Measurements from ENCODE around the gene SINHCAF. TPM values are rescaled to one million over a fixed set of nuclear protein-coding genes. Genes with fewer than 3 reads are reported as not detected.

The SINHCAF gene
- total RNA-seq, 1 donor from 2014 or later = 115 TPM

GRCh38 chr12:31303466-31303865 is 22.5 kb downstream of the SINHCAF start:
- no peak overlapping the region for H3K27ac ChIP-seq (ENCODE audit: low read depth, low read length)
- H3K4me3 Mint-ChIP-seq (ENCODE audit: unreplicated experiment) = no peak overlapping the region
- H3K27me3 ChIP-seq (ENCODE audit: insufficient read depth, low read length) = no peaks in the 10 kb centered on the region
- peaks cover 8% of the 10 kb centered on the region for H3K36me3 Mint-ChIP-seq (ENCODE audit: low read depth, unreplicated experiment)
- TF ChIP-seq CTCF (IDR thresholded peaks at IDR 0.05; ENCODE audit: insufficient read depth, low read depth, low read length) (no peak), EZH2 (IDR thresholded peaks at IDR 0.05; ENCODE audit: insufficient read depth, low read length) (no peak)
- H3K9me3 ChIP-seq (ENCODE audit: insufficient read depth, low read depth, low read length) = no peaks in the 10 kb centered on the region
- peaks cover 98% of the 10 kb centered on the region for H3K79me2 ChIP-seq (ENCODE audit: insufficient read depth, low read length)
- no peak overlapping the region for H3K27ac Mint-ChIP-seq (ENCODE audit: unreplicated experiment)
- H2AFZ ChIP-seq (ENCODE audit: low read depth, low read length) = no peak overlapping the region
- FAIRE-seq (no peak), DNase-seq (ENCODE audit: low read depth) (no peak)
- peaks cover 18% of the 10 kb centered on the region for H3K4me1 Mint-ChIP-seq (ENCODE audit: low read depth, unreplicated experiment)
- peaks cover 24% of the 10 kb centered on the region for H3K36me3 ChIP-seq (ENCODE audit: insufficient read depth, low read length)
- H4K20me1 ChIP-seq (ENCODE audit: insufficient read depth, low read length) = peaks cover 88% of the 10 kb centered on the region
- no peaks in the 10 kb centered on the region for H3K9me3 Mint-ChIP-seq (ENCODE audit: unreplicated experiment)
- H3K9ac ChIP-seq (ENCODE audit: low read length) = no peak overlapping the region
- no peaks in the 10 kb centered on the region for H3K27me3 Mint-ChIP-seq (ENCODE audit: low read depth, unreplicated experiment)
- no peak overlapping the region for H3K4me3 ChIP-seq (ENCODE audit: insufficient read depth, low read depth, low read length)
- no peaks in the 10 kb centered on the region for H3K4me1 ChIP-seq (ENCODE audit: insufficient read depth, low read length)
- no peak overlapping the region for H3K4me2 ChIP-seq (ENCODE audit: low read length)

GRCh38 chr12:31301311-31301710 is 24.6 kb downstream of the SINHCAF start:
- Histone ChIP-seq H3K36me3 (ENCODE audit: insufficient read depth, low read length) (peaks cover 24% of the 10 kb centered on the region), H3K4me3 (ENCODE audit: insufficient read depth, low read depth, low read length) (no peak overlapping the region), H3K79me2 (ENCODE audit: insufficient read depth, low read length) (peaks cover 95% of the 10 kb centered on the region), H3K9ac (ENCODE audit: low read length) (no peak overlapping the region), H3K4me1 (ENCODE audit: insufficient read depth, low read length) (no peaks in the 10 kb centered on the region), H3K4me2 (ENCODE audit: low read length) (no peak overlapping the region), H3K27me3 (ENCODE audit: insufficient read depth, low read length) (no peaks in the 10 kb centered on the region), H3K27ac (ENCODE audit: low read depth, low read length) (no peak overlapping the region), H3K9me3 (ENCODE audit: insufficient read depth, low read depth, low read length) (no peaks in the 10 kb centered on the region), H2AFZ (ENCODE audit: low read depth, low read length) (no peak overlapping the region), H4K20me1 (ENCODE audit: insufficient read depth, low read length) (peaks cover 77% of the 10 kb centered on the region)
- no peak overlapping the region for H3K4me3 Mint-ChIP-seq (ENCODE audit: unreplicated experiment)
- no peaks in the 10 kb centered on the region for H3K9me3 Mint-ChIP-seq (ENCODE audit: unreplicated experiment)
- FAIRE-seq (no peak), DNase-seq (ENCODE audit: low read depth) (no peak)
- TF ChIP-seq CTCF (IDR thresholded peaks at IDR 0.05; ENCODE audit: insufficient read depth, low read depth, low read length) (no peak), EZH2 (IDR thresholded peaks at IDR 0.05; ENCODE audit: insufficient read depth, low read length) (no peak)
- no peak overlapping the region for H3K27ac Mint-ChIP-seq (ENCODE audit: unreplicated experiment)
- H3K36me3 Mint-ChIP-seq (ENCODE audit: low read depth, unreplicated experiment) = peaks cover 9% of the 10 kb centered on the region
- peaks cover 12% of the 10 kb centered on the region for H3K4me1 Mint-ChIP-seq (ENCODE audit: low read depth, unreplicated experiment)
- no peaks in the 10 kb centered on the region for H3K27me3 Mint-ChIP-seq (ENCODE audit: low read depth, unreplicated experiment)

- FAIRE-seq (no peak), DNase-seq (ENCODE audit: low read depth) (no peak)
- peaks cover 9% of the 10 kb centered on the region for H3K36me3 Mint-ChIP-seq (ENCODE audit: low read depth, unreplicated experiment)
- Histone ChIP-seq H3K27me3 (ENCODE audit: insufficient read depth, low read length) (no peaks in the 10 kb centered on the region), H3K9me3 (ENCODE audit: insufficient read depth, low read depth, low read length) (no peaks in the 10 kb centered on the region), H3K79me2 (ENCODE audit: insufficient read depth, low read length) (peaks cover 93% of the 10 kb centered on the region), H3K36me3 (ENCODE audit: insufficient read depth, low read length) (peaks cover 24% of the 10 kb centered on the region), H3K4me2 (ENCODE audit: low read length) (no peak overlapping the region), H3K4me3 (ENCODE audit: insufficient read depth, low read depth, low read length) (no peak overlapping the region), H4K20me1 (ENCODE audit: insufficient read depth, low read length) (peaks cover 72% of the 10 kb centered on the region), H3K9ac (ENCODE audit: low read length) (no peak overlapping the region), H2AFZ (ENCODE audit: low read depth, low read length) (no peak overlapping the region), H3K4me1 (ENCODE audit: insufficient read depth, low read length) (no peaks in the 10 kb centered on the region), H3K27ac (ENCODE audit: low read depth, low read length) (no peak overlapping the region)
- no peak overlapping the region for H3K27ac Mint-ChIP-seq (ENCODE audit: unreplicated experiment)
- H3K4me1 Mint-ChIP-seq (ENCODE audit: low read depth, unreplicated experiment) = peaks cover 11% of the 10 kb centered on the region
- no peaks in the 10 kb centered on the region for H3K9me3 Mint-ChIP-seq (ENCODE audit: unreplicated experiment)
- no peaks in the 10 kb centered on the region for H3K27me3 Mint-ChIP-seq (ENCODE audit: low read depth, unreplicated experiment)
- H3K4me3 Mint-ChIP-seq (ENCODE audit: unreplicated experiment) = no peak overlapping the region
- TF ChIP-seq CTCF (IDR thresholded peaks at IDR 0.05; ENCODE audit: insufficient read depth, low read depth, low read length) (no peak), EZH2 (IDR thresholded peaks at IDR 0.05; ENCODE audit: insufficient read depth, low read length) (no peak)
Measured at GRCh38 chr12:31300783-31301182, 25.2 kb downstream of the SINHCAF start.

Measured in astrocyte (in vitro differentiated cells and primary cell).